Inflammatory macrophage treated with lipopolysaccharide for 1 hour (primary cell): ENCODE measurements around the gene ALDOC.

ENCODE experiments used
- DNase-seq, 2 donors: peaks; one replicate each; pipeline ENCODE4 v3.0.0-alpha.2; 2020 to 2022

ALDOC gene

GRCh38 chr17:28551421-28552175 is 25.1 kb downstream of the ALDOC start:
- no peak for DNase-seq

DNA sequence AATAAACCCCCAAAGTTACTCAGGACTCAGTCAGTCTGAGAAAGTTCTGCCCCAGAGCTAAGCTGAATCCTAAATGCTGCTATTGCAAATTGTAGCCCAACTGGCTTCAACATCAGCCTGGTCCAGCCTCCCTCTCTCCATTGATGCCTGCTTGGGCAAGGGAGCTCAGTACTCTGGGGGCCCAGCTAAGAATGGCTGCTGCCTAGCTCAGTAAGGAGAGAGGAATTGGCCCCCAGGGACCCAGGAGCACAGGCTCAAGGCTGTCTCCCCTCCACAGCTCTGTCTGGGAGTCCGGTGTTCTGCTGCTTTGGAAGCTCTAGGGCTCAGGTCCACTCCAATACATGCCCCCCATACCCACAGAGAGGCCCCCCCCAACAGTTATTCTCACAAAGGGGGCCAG is 25.8 kb downstream of the ALDOC start:
- DNase-seq: no peak

DNA sequence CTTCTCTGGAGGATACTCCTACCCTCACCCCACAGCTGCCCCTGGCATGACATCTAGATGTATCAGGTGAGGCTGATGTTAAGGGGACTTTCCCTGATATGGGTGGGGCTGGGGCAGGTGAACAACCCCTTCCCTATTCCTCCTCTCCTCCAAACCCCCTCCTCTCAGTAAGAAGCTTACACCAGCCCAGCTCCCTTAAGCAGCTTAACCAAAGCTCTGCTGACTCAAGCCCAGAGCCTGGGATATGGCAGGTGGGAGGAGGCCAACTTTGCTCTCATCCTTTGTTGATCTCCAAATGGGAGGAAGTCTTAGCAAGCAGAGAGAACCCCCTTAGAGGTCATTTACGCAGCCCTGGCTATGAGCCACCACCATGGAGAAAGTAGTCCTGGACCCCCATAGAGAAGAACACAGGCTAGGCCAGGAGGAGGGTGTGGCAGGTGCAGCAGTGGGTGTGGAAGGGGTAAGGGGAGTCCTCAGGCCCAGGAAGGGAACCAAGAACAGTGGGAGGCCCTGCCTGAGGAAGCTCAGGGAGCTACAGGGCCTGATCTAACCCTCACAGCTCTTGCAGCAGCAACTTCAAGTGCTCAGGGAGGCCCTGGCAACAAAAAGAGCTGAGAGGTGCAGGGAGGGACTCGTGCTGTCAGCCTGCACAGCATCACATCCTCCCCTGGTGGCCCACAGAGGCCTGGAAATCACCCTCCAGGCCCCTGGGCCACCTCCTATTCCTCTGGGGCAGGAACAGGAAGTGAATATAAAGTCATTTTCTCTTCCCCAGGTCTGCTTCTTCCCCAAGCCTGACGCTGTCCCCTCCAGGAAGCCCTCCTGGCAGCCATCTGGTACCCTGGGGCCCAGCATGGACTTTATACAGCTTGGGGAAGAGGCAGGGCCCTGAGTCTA is 27.2 kb downstream of the ALDOC start:
- DNase-seq: peak; percentile 67 to 88

- DNase-seq: no peak
These were observed 28.1 kb downstream of the ALDOC start for GRCh38 chr17:28548417-28549130.

- peak; percentile 79 to 94 for DNase-seq
These were observed 28.9 kb downstream of the ALDOC start for GRCh38 chr17:28547623-28548416.

GRCh38 chr17:28547096-28547622 is 29.5 kb downstream of the ALDOC start:
- no peak for DNase-seq

- DNase-seq: no peak
These were observed 30.8 kb downstream of the ALDOC start for GRCh38 chr17:28545787-28546415.

- no peak for DNase-seq
These were observed 31.6 kb downstream of the ALDOC start for GRCh38 chr17:28545141-28545503.

- DNase-seq: no peak
These were observed 32.1 kb downstream of the ALDOC start for GRCh38 chr17:28544402-28545140.

GRCh38 chr17:28541439-28541838 is 35.3 kb downstream of the ALDOC start:
- DNase-seq: no peak

DNA sequence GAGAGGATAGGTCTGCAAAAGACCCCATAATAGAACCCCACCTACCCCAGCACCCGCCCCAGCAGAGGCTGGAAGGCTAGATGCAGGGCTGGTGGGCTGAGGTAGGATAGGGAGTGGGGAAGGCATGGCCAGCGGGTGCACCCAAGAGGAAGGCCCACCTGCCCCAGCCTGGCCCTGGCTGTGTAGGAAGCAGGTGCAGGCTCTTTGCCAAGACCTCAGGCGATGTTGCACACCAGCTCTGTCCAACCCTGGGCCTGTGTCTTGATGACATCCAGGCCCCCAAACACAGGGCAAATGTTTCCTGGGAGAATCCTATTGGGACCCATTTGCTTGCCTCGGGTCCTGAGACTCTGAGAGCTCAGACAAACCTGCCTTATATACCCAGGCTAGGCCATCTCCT is 36.5 kb downstream of the ALDOC start:
- DNase-seq: no peak

- DNase-seq: no peak
These were observed 38.3 kb downstream of the ALDOC start for GRCh38 chr17:28538296-28538895.

DNA sequence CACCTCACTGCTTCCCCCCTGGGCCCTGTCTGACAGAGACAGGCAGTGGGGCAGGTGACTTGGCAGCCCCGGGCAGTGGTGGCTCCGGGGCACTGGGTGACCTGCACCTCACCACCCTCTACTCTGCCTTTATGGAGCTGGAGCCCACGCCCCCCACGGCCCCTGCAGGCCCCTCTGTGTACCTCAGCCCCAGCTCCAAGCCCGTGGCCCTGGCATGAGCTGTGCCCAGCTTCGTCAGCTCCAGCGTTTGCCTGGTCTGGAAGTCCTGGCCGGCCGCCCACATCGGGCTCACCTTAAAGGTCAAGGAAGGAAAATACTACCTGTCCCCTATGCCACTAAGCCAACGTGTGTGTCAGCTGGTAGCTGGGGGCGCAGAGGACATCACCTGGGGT is 39.5 kb downstream of the ALDOC start:
- no peak for DNase-seq

DNA sequence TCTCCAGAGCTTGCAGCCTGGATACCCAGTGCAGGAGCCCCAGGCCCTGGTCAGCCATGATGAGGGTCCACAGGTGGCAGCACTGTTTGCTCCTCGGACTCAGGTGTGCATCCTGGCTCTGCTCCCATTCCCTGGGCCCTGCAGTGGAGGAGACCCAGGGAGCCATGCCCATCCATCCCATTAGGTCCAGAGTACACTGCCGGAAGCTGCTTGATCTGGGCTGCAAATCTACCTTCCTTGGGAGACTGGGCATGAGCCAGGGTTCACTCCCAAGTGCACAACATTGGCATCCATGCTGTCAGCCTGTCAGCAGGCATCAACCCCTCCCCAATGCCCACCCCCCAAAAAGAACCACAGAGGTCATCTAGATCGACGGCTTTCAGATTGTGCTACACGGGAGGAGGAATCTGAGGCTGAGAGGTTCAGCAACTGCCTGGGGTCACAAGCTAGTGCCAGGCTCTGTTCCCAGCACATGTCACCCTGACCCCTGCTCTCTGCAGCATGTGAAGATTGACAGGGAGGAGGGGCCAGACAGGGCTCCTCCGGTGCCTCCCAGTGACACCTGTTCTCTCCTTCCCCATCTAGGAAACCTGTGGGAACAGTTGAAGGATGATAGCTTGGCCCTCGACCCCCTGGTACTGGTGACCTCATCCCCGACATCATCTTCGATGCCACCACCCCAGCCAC is 40.0 kb downstream of the ALDOC start:
- no peak for DNase-seq

GRCh38 chr17:28534740-28535375 is 41.8 kb downstream of the ALDOC start:
- no peak for DNase-seq

DNA sequence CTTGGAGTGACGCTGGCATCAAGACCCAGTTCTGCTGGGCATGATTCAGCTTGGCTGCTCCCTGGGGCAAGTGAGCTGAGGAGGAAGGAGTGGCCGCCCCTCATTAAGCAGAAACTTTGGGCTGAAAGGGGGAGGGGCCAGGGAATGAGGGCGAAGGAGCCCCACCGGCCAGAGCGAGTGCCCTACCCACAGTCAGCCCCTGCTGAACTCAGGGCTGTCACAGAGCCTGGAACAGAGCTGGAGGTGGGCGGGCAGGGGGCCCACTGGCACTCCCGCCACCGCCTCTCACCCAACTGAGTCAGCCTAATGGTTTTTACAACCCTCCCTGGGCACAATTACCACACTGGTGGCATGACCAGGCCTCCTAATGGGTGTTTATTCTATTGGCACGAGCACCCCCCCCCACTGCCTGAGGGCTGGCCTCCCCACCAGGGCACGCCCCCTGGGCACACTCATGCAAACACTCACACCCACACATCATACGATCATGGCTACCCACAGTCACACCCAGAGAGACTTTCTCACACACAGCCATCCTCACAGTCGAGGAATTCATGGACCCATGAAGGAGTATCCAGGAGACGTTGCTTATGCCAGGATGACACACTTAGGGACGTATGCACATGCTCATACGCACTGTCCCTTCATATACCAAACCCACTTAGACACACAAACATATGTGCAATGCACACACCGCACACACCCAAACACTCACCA is 43.4 kb downstream of the ALDOC start:
- DNase-seq: no peak

GRCh38 chr17:28532050-28532960 is 44.4 kb downstream of the ALDOC start:
- DNase-seq: no peak

- DNase-seq: no peak
These were observed 45.8 kb downstream of the ALDOC start for GRCh38 chr17:28530926-28531325.
